Liver (tissue), 3 donors: ENCODE measurements around the gene KRT77.

ENCODE experiments used
- CTCF ChIP-seq: fragments of 150-350 bp; IDR thresholded peaks from 2 replicates; pipeline ENCODE4 v1.5.1; 2017; ENCODE audit warnings: improper control_type of control experiment, low read depth, low read length; ENCODE audit not compliant: missing input control
- EGR1 ChIP-seq, 2 donors: IDR thresholded peaks; 2 replicates each; pipeline ENCODE4 v1.6.1; 2016 to 2018; ENCODE audit warnings: antibody characterized with exemption in 2 of 2, low read depth in 2 of 2
- MAX ChIP-seq: IDR thresholded peaks from 2 replicates; pipeline ENCODE4 v1.6.1; 2016; ENCODE audit warnings: antibody characterized with exemption
- RXRA ChIP-seq, 2 donors: IDR thresholded peaks; 2 replicates each; pipeline ENCODE4 v1.6.1; 2017 to 2018; ENCODE audit warnings: antibody characterized with exemption in 2 of 2, mild to moderate bottlenecking in 1 of 2
- YY1 ChIP-seq: IDR thresholded peaks from 2 replicates; pipeline ENCODE4 v1.6.1; 2016; ENCODE audit warnings: antibody characterized with exemption, mild to moderate bottlenecking
- ZBTB33 ChIP-seq: IDR thresholded peaks from 2 replicates; pipeline ENCODE4 v1.6.1; 2016; ENCODE audit warnings: antibody characterized with exemption
- donor health status: healthy.
- donor health status: healthy.

- TF ChIP-seq CTCF = no peak
- TF ChIP-seq MAX = no peak
- no peak for TF ChIP-seq YY1
- no peak for TF ChIP-seq EGR1 (IDR thresholded peaks at IDR 0.05; ENCODE audit: low read depth in 2 of 2)
- no peak for TF ChIP-seq RXRA (IDR thresholded peaks at IDR 0.05)
- no peak for TF ChIP-seq ZBTB33
Measured at GRCh38 chr12:52659951-52660350, 43.4 kb downstream of the KRT77 start.
